GM19455 (cell line): Measurements from ENCODE around the gene MPZL2.

Source experiments
- ATAC-seq: cut with Tn5 transposase; IDR thresholded peaks from one replicate; pipeline ENCODE4 v1.9.1; 2021; ENCODE audit not compliant: unreplicated experiment

MPZL2 gene

GRCh38 chr11:118223570-118223969 is 40.5 kb downstream of the MPZL2 start:
- ATAC-seq, result no peak

GRCh38 chr11:118222437-118222836 is 41.7 kb downstream of the MPZL2 start:
- ATAC-seq, result no peak

- ATAC-seq, result no peak
Measured at GRCh38 chr11:118221419-118221818, 42.7 kb downstream of the MPZL2 start.

- ATAC-seq, result no peak
Measured at GRCh38 chr11:118219732-118220131, 44.4 kb downstream of the MPZL2 start.

GRCh38 chr11:118219244-118219643 is 44.9 kb downstream of the MPZL2 start:
- ATAC-seq, result no peak

GRCh38 chr11:118217575-118217974 is 46.5 kb downstream of the MPZL2 start:
- ATAC-seq, result no peak

GRCh38 chr11:118216621-118217481 is 47.2 kb downstream of the MPZL2 start:
- no peak for ATAC-seq

GRCh38 chr11:118215765-118216164 is 48.3 kb downstream of the MPZL2 start:
- ATAC-seq, result no peak

GRCh38 chr11:118215262-118215661 is 48.8 kb downstream of the MPZL2 start:
- ATAC-seq, result no peak

- ATAC-seq, result no peak
Measured at GRCh38 chr11:118214210-118214914, 49.7 kb downstream of the MPZL2 start.

GRCh38 chr11:118213781-118214180 is 50.3 kb downstream of the MPZL2 start:
- no peak for ATAC-seq

- no peak for ATAC-seq
Measured at GRCh38 chr11:118213201-118213600, 50.9 kb downstream of the MPZL2 start.

GRCh38 chr11:118212781-118213191 is 51.3 kb downstream of the MPZL2 start:
- ATAC-seq, result no peak

GRCh38 chr11:118212131-118212725 is 51.9 kb downstream of the MPZL2 start:
- ATAC-seq, result no peak

GRCh38 chr11:118211006-118211405 is 53.1 kb downstream of the MPZL2 start:
- no peak for ATAC-seq

GRCh38 chr11:118210323-118210722 is 53.8 kb downstream of the MPZL2 start:
- no peak for ATAC-seq

GRCh38 chr11:118209033-118209432 is 55.1 kb downstream of the MPZL2 start:
- no peak for ATAC-seq

- no peak for ATAC-seq
Measured at GRCh38 chr11:118207079-118207478, 57.0 kb downstream of the MPZL2 start.

- no peak for ATAC-seq
Measured at GRCh38 chr11:118206391-118207031, 57.6 kb downstream of the MPZL2 start.

- ATAC-seq, result no peak
Measured at GRCh38 chr11:118205606-118206378, 58.3 kb downstream of the MPZL2 start.
